OCI-LY7 (cell line): ENCODE results near the gene RNASE3. TPM values are rescaled to one million over a fixed set of nuclear protein-coding genes. Genes with fewer than 3 reads are reported as not detected.
"Not testable (repeated sequence)": the region's sequence is repeated elsewhere in the genome, so short reads cannot be mapped to it uniquely, and the experiment has no call there.

ENCODE experiments used
- BruUV-seq: library from RNA; stranded (reverse); fragments of 400-500 nt; replicated peaks from 2 replicates; lab custom pipeline; 2021; lab: Mats Ljungman, UMichigan
- CTCF ChIA-PET: fragments of 300-600 bp; sonication (Branson Sonifier 250); formaldehyde crosslinking; loops from one replicate; lab custom pipeline; 2022; ENCODE audit warnings: antibody characterized with exemption; ENCODE audit not compliant: unreplicated experiment; lab: Charles Lee
- POLR2A ChIA-PET: fragments of 300-600 bp; sonication (Branson Sonifier 250); formaldehyde crosslinking; loops from one replicate; lab custom pipeline; 2022; ENCODE audit warnings: antibody characterized with exemption; lab: Charles Lee
- DNase-seq: peaks from one replicate; pipeline ENCODE4 v3.0.0-alpha.2; 2015; ENCODE audit warnings: low spot score
- H2AFZ ChIP-seq: fragments of 200-600 bp; sonication (generic), shearing (Covaris generic); 2 replicates; pipeline ENCODE4 v1.6.1; 2014; ENCODE audit warnings: mild to moderate bottlenecking, antibody characterized with exemption, low read length, moderate library complexity
- H3K27ac ChIP-seq: fragments of 200-600 bp; sonication (generic); 2 replicates; pipeline ENCODE4 v1.5.1; 2014; ENCODE audit warnings: mixed run types, low read depth, mild to moderate bottlenecking, moderate library complexity, low read length, inconsistent platforms; ENCODE audit not compliant: poor library complexity, severe bottlenecking
- H3K36me3 ChIP-seq: fragments of 200-600 bp; sonication (generic); 2 replicates; pipeline ENCODE4 v1.6.1; 2014; ENCODE audit warnings: mild to moderate bottlenecking, antibody characterized with exemption, low read length, moderate library complexity, mixed read lengths; ENCODE audit not compliant: insufficient read depth
- H3K4me1 ChIP-seq: fragments of 200-600 bp; sonication (generic); 2 replicates; pipeline ENCODE4 v1.5.1; 2014; ENCODE audit warnings: mild to moderate bottlenecking, low read length; ENCODE audit not compliant: insufficient read depth, poor library complexity, severe bottlenecking
- H3K4me2 ChIP-seq: fragments of 200-600 bp; sonication (generic); 2 replicates; pipeline ENCODE4 v1.6.1; 2014; ENCODE audit warnings: mild to moderate bottlenecking, low read length
- H3K4me3 ChIP-seq: fragments of 200-600 bp; sonication (generic); 2 replicates; pipeline ENCODE4 v1.5.1; 2014; ENCODE audit warnings: mild to moderate bottlenecking, low read depth, low read length; ENCODE audit not compliant: poor library complexity, severe bottlenecking
- H3K79me2 ChIP-seq: fragments of 200-600 bp; sonication (generic); 2 replicates; pipeline ENCODE4 v1.6.1; 2016; ENCODE audit warnings: low read depth, mild to moderate bottlenecking, low read length, moderate library complexity, mixed read lengths; ENCODE audit not compliant: insufficient read depth
- H3K9me2 ChIP-seq: fragments of 200-600 bp; sonication (generic); 2 replicates; pipeline ENCODE4 v1.6.1; 2016; ENCODE audit warnings: mild to moderate bottlenecking, low read length, mixed read lengths; ENCODE audit not compliant: insufficient read depth
- H3K9me3 ChIP-seq: fragments of 200-600 bp; sonication (generic); 2 replicates; pipeline ENCODE4 v1.6.1; 2014; ENCODE audit warnings: mild to moderate bottlenecking, mixed run types, low read length, mixed read lengths
- H4K20me1 ChIP-seq: fragments of 200-600 bp; sonication (generic); 2 replicates; pipeline ENCODE4 v1.6.1; 2014; ENCODE audit warnings: mild to moderate bottlenecking, antibody characterized with exemption, low read length, moderate library complexity, mixed read lengths; ENCODE audit not compliant: insufficient read depth
- EZH2phosphoT487 ChIP-seq: fragments of 200-600 bp; sonication (generic); IDR thresholded peaks from 2 replicates; pipeline ENCODE4 v1.6.1; 2018; ENCODE audit warnings: low read depth, borderline replicate concordance, mild to moderate bottlenecking, mixed run types, antibody characterized with exemption, low read length, moderate library complexity, mixed read lengths
- intact Hi-C: fragments of 100-400 bp; cut with micrococcal nuclease; formaldehyde crosslinking; loops from one replicate; pipeline ENCODE4 v1.10.0; 2022; ENCODE audit not compliant: unreplicated experiment
- total RNA-seq, 2 experiments: library from RNA; depleted of rRNA in 1 of 2; stranded (reverse); fragments of >200 nt in 1 of 2; shearing (Covaris generic) in 1 of 2; gene quantifications; 2 replicates each; pipeline ENCODE4 v1.2.3, GENCODE V29; 2014 to 2022
- TF ChIP-seq, protein P1 (sequence below): fragments of 200-600 bp; sonication (generic); conservative IDR thresholded peaks from 2 replicates; pipeline ENCODE4 v1.5.1; 2014; ENCODE audit warnings: mild to moderate bottlenecking, antibody characterized with exemption, low read length, moderate library complexity, mixed read lengths

The RNASE3 gene
- total RNA-seq, 2 experiments from 2014 or later: not detected

DNA sequence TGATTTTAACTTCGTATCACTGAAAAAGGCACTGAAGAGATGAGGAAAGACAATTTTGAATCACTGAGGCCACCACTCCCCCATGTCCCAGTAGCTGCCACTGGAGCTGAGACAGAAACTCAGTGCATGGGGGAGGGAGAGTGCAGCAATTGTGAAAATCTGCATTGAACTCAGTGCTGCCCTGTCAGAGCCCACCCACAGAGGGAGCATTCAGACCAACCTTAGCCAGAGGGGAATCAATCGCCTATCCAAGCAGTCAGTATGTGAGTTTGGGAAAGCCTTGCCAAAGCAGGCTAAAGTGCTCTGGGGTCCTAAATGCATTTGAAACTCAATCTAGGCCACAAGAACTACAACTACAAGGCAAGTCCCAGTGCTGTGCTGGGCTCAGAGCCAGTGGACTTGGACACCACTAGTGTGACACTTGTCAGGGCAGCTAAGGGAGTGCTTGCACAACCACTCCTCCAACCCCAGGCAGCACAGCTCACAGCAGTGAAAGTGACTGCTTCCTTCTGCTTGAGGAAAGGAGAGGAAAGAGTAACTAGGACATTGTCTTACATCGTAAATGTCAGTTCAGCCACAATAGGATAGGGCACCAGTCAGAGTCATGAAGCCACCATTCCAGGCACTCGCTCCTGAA lies 13.3 kb downstream of the RNASE3 start:
- CTCF ChIA-PET: interaction anchor here (1.3 kb wide), 1 partner anchor 66 kb away, joined by 3 read pairs; no protein-coding TSS in a partner anchor
- Histone ChIP-seq H3K36me3 (no peaks in the 10 kb centered on the region), H3K79me2 (no peaks in the 10 kb centered on the region), H2AFZ (no peak overlapping the region), H3K4me1 (no peaks in the 10 kb centered on the region), H3K9me2 (no peaks in the 10 kb centered on the region), H3K4me2 (no peak overlapping the region), H3K4me3 (no peak overlapping the region), H3K9me3 (no peaks in the 10 kb centered on the region), H3K27ac (no peak overlapping the region), H4K20me1 (no peaks in the 10 kb centered on the region)
- no TSS peak for BruUV-seq
- no peak for DNase-seq
- POLR2A ChIA-PET: no interaction called here
- no peak for TF ChIP-seq EZH2phosphoT487
- TF ChIP-seq, protein P1, sequence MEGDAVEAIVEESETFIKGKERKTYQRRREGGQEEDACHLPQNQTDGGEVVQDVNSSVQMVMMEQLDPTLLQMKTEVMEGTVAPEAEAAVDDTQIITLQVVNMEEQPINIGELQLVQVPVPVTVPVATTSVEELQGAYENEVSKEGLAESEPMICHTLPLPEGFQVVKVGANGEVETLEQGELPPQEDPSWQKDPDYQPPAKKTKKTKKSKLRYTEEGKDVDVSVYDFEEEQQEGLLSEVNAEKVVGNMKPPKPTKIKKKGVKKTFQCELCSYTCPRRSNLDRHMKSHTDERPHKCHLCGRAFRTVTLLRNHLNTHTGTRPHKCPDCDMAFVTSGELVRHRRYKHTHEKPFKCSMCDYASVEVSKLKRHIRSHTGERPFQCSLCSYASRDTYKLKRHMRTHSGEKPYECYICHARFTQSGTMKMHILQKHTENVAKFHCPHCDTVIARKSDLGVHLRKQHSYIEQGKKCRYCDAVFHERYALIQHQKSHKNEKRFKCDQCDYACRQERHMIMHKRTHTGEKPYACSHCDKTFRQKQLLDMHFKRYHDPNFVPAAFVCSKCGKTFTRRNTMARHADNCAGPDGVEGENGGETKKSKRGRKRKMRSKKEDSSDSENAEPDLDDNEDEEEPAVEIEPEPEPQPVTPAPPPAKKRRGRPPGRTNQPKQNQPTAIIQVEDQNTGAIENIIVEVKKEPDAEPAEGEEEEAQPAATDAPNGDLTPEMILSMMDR: no peak
- intact Hi-C loops: no loop called here

DNA sequence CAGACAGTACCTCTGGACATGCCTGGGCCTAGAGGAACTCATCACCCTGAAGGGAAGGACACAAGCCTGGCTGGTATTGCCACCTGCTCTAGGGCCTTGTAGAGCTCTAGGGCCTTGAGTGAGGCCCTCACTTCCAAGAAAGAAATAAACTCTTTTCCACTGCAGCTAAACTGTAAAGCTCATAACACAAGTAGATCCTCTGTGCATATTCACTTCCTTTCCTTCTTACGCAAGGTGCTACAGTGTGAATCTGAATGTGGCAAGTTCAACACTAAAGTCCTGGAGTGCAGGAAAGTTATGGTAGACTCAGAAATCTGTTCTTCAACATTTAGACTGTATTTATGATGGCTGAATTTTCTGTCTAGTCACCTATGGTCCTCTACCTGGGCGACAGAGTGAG lies 14.5 kb downstream of the RNASE3 start:
- no peak overlapping the region for H3K27ac ChIP-seq
- POLR2A ChIA-PET: no interaction called here
- no peaks in the 10 kb centered on the region for H4K20me1 ChIP-seq
- TF ChIP-seq, protein P1: no peak
- no peak for TF ChIP-seq EZH2phosphoT487
- no peaks in the 10 kb centered on the region for H3K79me2 ChIP-seq
- no TSS peak for BruUV-seq
- no peaks in the 10 kb centered on the region for H3K4me1 ChIP-seq
- no peaks in the 10 kb centered on the region for H3K9me3 ChIP-seq
- no peak overlapping the region for H3K4me3 ChIP-seq
- CTCF ChIA-PET: no interaction called here
- no peak overlapping the region for H2AFZ ChIP-seq
- DNase-seq: no peak
- intact Hi-C loops: no loop called here
- H3K36me3 ChIP-seq: no peaks in the 10 kb centered on the region
- H3K4me2 ChIP-seq: no peak overlapping the region
- no peaks in the 10 kb centered on the region for H3K9me2 ChIP-seq

DNA sequence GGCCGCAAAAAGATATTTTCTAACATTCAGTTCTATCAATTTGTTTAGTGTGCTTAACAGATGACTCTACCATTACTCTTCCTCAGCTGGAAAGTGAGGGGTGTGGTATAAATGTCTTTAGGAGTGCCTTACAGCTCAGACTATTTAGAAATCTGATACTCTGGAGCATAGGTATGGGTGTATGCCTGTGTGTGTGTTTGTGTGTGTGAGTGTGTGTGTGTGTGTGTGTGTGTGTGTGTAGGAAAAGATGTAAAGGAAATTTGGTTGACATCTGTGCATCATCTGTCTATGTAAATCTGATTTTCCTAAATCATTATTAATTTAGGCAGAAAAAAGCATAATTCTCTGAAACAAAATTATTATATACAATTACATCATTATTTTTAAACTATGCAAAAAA lies 16.0 kb downstream of the RNASE3 start:
- Histone ChIP-seq H3K4me3 (no peak overlapping the region), H4K20me1 (no peaks in the 10 kb centered on the region), H2AFZ (no peak overlapping the region), H3K4me1 (no peaks in the 10 kb centered on the region), H3K9me2 (no peaks in the 10 kb centered on the region), H3K36me3 (no peaks in the 10 kb centered on the region), H3K27ac (no peak overlapping the region), H3K9me3 (no peaks in the 10 kb centered on the region), H3K79me2 (no peaks in the 10 kb centered on the region), H3K4me2 (no peak overlapping the region)
- intact Hi-C loops: no loop called here
- no peak for DNase-seq
- no peak for TF ChIP-seq EZH2phosphoT487
- TF ChIP-seq, protein P1: no peak
- POLR2A ChIA-PET: interaction anchor here (0.6 kb wide), 1 partner anchor 343 kb away, joined by 3 read pairs; no protein-coding TSS in a partner anchor
- CTCF ChIA-PET: no interaction called here
- no TSS peak for BruUV-seq

DNA sequence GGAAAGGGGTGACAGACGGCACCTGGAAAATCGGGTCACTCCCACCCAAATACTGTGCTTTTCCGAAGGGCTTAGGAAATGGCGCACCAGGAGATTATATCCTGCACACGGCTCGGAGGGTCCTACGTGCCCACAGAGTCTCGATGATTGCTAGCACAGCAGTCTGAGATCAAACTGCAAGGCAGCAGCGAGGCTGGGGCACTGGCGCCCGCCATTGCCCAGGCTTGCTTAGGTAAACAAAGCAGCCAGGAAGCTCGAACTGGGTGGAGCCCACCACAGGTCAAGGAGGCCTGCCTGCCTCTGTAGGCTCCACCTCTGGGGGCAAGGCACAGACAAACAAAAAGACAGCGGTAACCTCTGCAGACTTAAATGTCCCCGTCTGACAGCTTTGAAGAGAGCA lies 19.6 kb downstream of the RNASE3 start:
- H3K9me2 ChIP-seq, H2AFZ ChIP-seq, H3K4me3 ChIP-seq, CTCF ChIA-PET, H4K20me1 ChIP-seq, H3K9me3 ChIP-seq, H3K4me1 ChIP-seq, H3K27ac ChIP-seq, H3K4me2 ChIP-seq, H3K36me3 ChIP-seq, H3K79me2 ChIP-seq, DNase-seq, BruUV-seq, intact Hi-C loops, POLR2A ChIA-PET: not testable (repeated sequence)
